CD8-positive, alpha-beta memory T cell (primary cell): ENCODE data around the gene ZNF394. TPM values are rescaled to one million over a fixed set of nuclear protein-coding genes. Genes with fewer than 3 reads are reported as not detected.

ENCODE experiments used
- CTCF ChIA-PET: fragments of 350-600 bp; sonication (Branson Sonifier 250); formaldehyde crosslinking; loops from one replicate; lab custom pipeline; 2021; ENCODE audit warnings: antibody characterized with exemption; lab: Charles Lee
- POLR2A ChIA-PET: fragments of 350-600 bp; sonication (Branson Sonifier 250); formaldehyde crosslinking; loops from one replicate; lab custom pipeline; 2021; ENCODE audit warnings: antibody characterized with exemption; lab: Charles Lee
- DNase-seq, 5 donors: peaks; one replicate each; pipeline versions ENCODE4 v3.0.0 to v3.0.0-alpha.2; 2020 to 2022; ENCODE audit warnings: mixed read lengths in 1 of 5
- H3K27ac ChIP-seq: one replicate; pipeline ENCODE4 v1.7.0; 2013; ENCODE audit warnings: low read depth, mild to moderate bottlenecking, low read length, moderate library complexity
- H3K27me3 ChIP-seq: 2 replicates; pipeline ENCODE4 v1.7.0; 2013; ENCODE audit warnings: low read length, mild to moderate bottlenecking; ENCODE audit not compliant: insufficient read depth, poor library complexity, severe bottlenecking
- H3K36me3 ChIP-seq: 2 replicates; pipeline ENCODE4 v1.7.0; 2013; ENCODE audit warnings: mild to moderate bottlenecking, low read length, moderate library complexity; ENCODE audit not compliant: insufficient read depth
- H3K4me1 ChIP-seq: 2 replicates; pipeline ENCODE4 v1.7.0; 2013; ENCODE audit warnings: mild to moderate bottlenecking, low read length, moderate library complexity; ENCODE audit not compliant: insufficient read depth
- H3K4me3 ChIP-seq: 2 replicates; pipeline ENCODE4 v1.7.0; 2013; ENCODE audit warnings: mild to moderate bottlenecking, low read length
- H3K9me3 ChIP-seq: 2 replicates; pipeline ENCODE4 v1.7.0; 2013; ENCODE audit warnings: mild to moderate bottlenecking, low read length
- H3K27ac Mint-ChIP-seq, 8 donors: one replicate each; pipeline ENCODE4 v1.8.0; 2020 to 2021; ENCODE audit warnings: mixed read lengths in 8 of 8, mild to moderate bottlenecking in 6 of 8, inconsistent platforms in 3 of 8, moderate library complexity in 3 of 8
- H3K27me3 Mint-ChIP-seq, 2 donors: one replicate each; pipeline ENCODE4 v1.8.0; 2020 to 2021; ENCODE audit warnings: mixed read lengths in 2 of 2, mild to moderate bottlenecking in 1 of 2, moderate library complexity in 1 of 2
- H3K36me3 Mint-ChIP-seq, 3 donors: one replicate each; pipeline ENCODE4 v1.8.0; 2020 to 2021; ENCODE audit warnings: mixed read lengths in 3 of 3, inconsistent platforms in 1 of 3, mild to moderate bottlenecking in 1 of 3
- H3K4me1 Mint-ChIP-seq, 3 donors: one replicate each; pipeline ENCODE4 v1.8.0; 2020 to 2021; ENCODE audit warnings: mixed read lengths in 3 of 3, inconsistent platforms in 1 of 3, mild to moderate bottlenecking in 1 of 3
- H3K4me3 Mint-ChIP-seq, 7 donors: one replicate each; pipeline ENCODE4 v1.8.0; 2020 to 2021; ENCODE audit warnings: mixed read lengths in 7 of 7, mild to moderate bottlenecking in 6 of 7, moderate library complexity in 4 of 7, inconsistent platforms in 2 of 7
- H3K9me3 Mint-ChIP-seq, 5 donors: one replicate each; pipeline ENCODE4 v1.8.0; 2020 to 2022; ENCODE audit warnings: mixed read lengths in 5 of 5, mild to moderate bottlenecking in 3 of 5, moderate library complexity in 2 of 5, inconsistent platforms in 1 of 5
- polyA plus RNA-seq: library from polyadenylated mRNA; unstranded; fragments of 300-500 nt; fragmentation: Illumina TruSeq; gene quantifications from one replicate; pipeline ENCODE4 v1.2.3, GENCODE V29; 2021
- total RNA-seq, 2 experiments: library from RNA; stranded (reverse); gene quantifications; one replicate each; pipeline ENCODE4 v1.2.3, GENCODE V29; 2021

The ZNF394 gene
- total and polyA plus RNA-seq, 3 experiments from 2014 or later, result 34.1 to 65.6 (median 35.0) TPM

- Histone ChIP-seq H3K27me3 (no peaks in the 10 kb centered on the region), H3K36me3 (peaks cover 36% of the 10 kb centered on the region), H3K9me3 (no peaks in the 10 kb centered on the region), H3K4me3 (no peak overlapping the region), H3K4me1 (no peaks in the 10 kb centered on the region), H3K27ac (no peak overlapping the region)
- ChIA-PET CTCF (interaction anchor here (1.5 kb wide), 2 partner anchors 10 to 23 kb away, joined by 3 to 6 read pairs; partner anchors contain the start of genes CPSF4 and PTCD1), POLR2A (no interaction called here)
- Mint-ChIP-seq H3K36me3 (peaks cover 0 to 85% (median 3%) of the 10 kb centered on the region in 3 donors), H3K27ac (peak overlapping the region in 1 of 8 donors; percentile 33), H3K27me3 (no peaks in the 10 kb centered on the region), H3K4me3 (no peak overlapping the region), H3K9me3 (no peaks in the 10 kb centered on the region), H3K4me1 (peaks cover 0 to 4% (median 2%) of the 10 kb centered on the region in 3 donors)
- DNase-seq, result no peak
Measured at GRCh38 chr7:99448855-99449254, 51.2 kb downstream of the ZNF394 start.

GRCh38 chr7:99447943-99448342, 52.1 kb downstream of the ZNF394 start:
- no peak overlapping the region for H3K27ac Mint-ChIP-seq
- no peaks in the 10 kb centered on the region for H3K9me3 Mint-ChIP-seq
- Histone ChIP-seq H3K27me3 (no peaks in the 10 kb centered on the region), H3K9me3 (no peaks in the 10 kb centered on the region), H3K4me1 (no peaks in the 10 kb centered on the region), H3K36me3 (peaks cover 36% of the 10 kb centered on the region), H3K27ac (no peak overlapping the region), H3K4me3 (no peak overlapping the region)
- no peak overlapping the region for H3K4me3 Mint-ChIP-seq
- H3K36me3 Mint-ChIP-seq, result peaks cover 0 to 83% (median 3%) of the 10 kb centered on the region in 3 donors
- no peak for DNase-seq
- no peaks in the 10 kb centered on the region for H3K27me3 Mint-ChIP-seq
- ChIA-PET POLR2A (no interaction called here), CTCF (interaction anchor here (0.7 to 1.5 kb wide), 3 partner anchors 9 to 219 kb away, joined by 3 to 6 read pairs (median 3); partner anchors contain the start of genes CPSF4 and PTCD1)
- peaks cover 5 to 8% (median 5%) of the 10 kb centered on the region in 3 donors for H3K4me1 Mint-ChIP-seq

GRCh38 chr7:99446096-99446495, 54.0 kb downstream of the ZNF394 start:
- Histone ChIP-seq H3K4me1 (no peaks in the 10 kb centered on the region), H3K4me3 (no peak overlapping the region), H3K9me3 (no peaks in the 10 kb centered on the region), H3K27me3 (no peaks in the 10 kb centered on the region), H3K36me3 (peaks cover 32% of the 10 kb centered on the region), H3K27ac (no peak overlapping the region)
- ChIA-PET CTCF (no interaction called here), POLR2A (interaction anchor here (0.6 kb wide), 1 partner anchor 32 kb away, joined by 3 read pairs; no protein-coding TSS in a partner anchor)
- H3K4me1 Mint-ChIP-seq, result peaks cover 12 to 17% (median 14%) of the 10 kb centered on the region in 3 donors
- peak overlapping the region in 2 of 8 donors; percentile 13 to 72 for H3K27ac Mint-ChIP-seq
- peaks cover 0 to 77% (median 5%) of the 10 kb centered on the region in 3 donors for H3K36me3 Mint-ChIP-seq
- H3K4me3 Mint-ChIP-seq, result no peak overlapping the region
- H3K9me3 Mint-ChIP-seq, result no peaks in the 10 kb centered on the region
- H3K27me3 Mint-ChIP-seq, result no peaks in the 10 kb centered on the region
- no peak for DNase-seq

Other genes with a start within 250 kb of the ZNF394 start
- gene MYH16, start 227.4 kb downstream of the ZNF394 start, total RNA-seq, result not detected
- not detected for gene MYH16, start 227.4 kb downstream of the ZNF394 start, polyA plus RNA-seq
- 10 to 100 TPM; 86.5 to 86.6 TPM for gene ARPC1A, start 174.4 kb downstream of the ZNF394 start, total RNA-seq
- gene ARPC1A, start 174.4 kb downstream of the ZNF394 start, polyA plus RNA-seq, result 74.7 TPM
- gene ARPC1B, start 125.6 kb downstream of the ZNF394 start, total RNA-seq, result 100 to 1,000 TPM; 238 to 258 TPM
- gene ARPC1B, start 125.6 kb downstream of the ZNF394 start, polyA plus RNA-seq, result 821 TPM
- 100 to 1,000 TPM; 198 to 210 TPM for gene PDAP1, start 91.7 kb downstream of the ZNF394 start, total RNA-seq
- gene PDAP1, start 91.7 kb downstream of the ZNF394 start, polyA plus RNA-seq, result 32.8 TPM
- gene BUD31, start 91.3 kb downstream of the ZNF394 start, total RNA-seq, result 100 to 1,000 TPM; 185 to 188 TPM
- gene BUD31, start 91.3 kb downstream of the ZNF394 start, polyA plus RNA-seq, result 176 TPM
- 10 to 100 TPM in 1 of 2 experiments, 1 to 10 TPM in 1; 8.4 to 11.4 TPM for gene PTCD1, start 61.5 kb downstream of the ZNF394 start, total RNA-seq
- gene PTCD1, start 61.5 kb downstream of the ZNF394 start, polyA plus RNA-seq, result 4.5 TPM
- 10 to 100 TPM; 58.7 to 66.6 TPM for gene CPSF4, start 61.3 kb downstream of the ZNF394 start, total RNA-seq
- 22.7 TPM for gene CPSF4, start 61.3 kb downstream of the ZNF394 start, polyA plus RNA-seq
- 100 to 1,000 TPM; 438 to 456 TPM for gene ATP5MF, start 34.1 kb downstream of the ZNF394 start, total RNA-seq
- gene ATP5MF, start 34.1 kb downstream of the ZNF394 start, polyA plus RNA-seq, result 439 TPM
- gene ZNF789, start 27.4 kb downstream of the ZNF394 start, total RNA-seq, result 10 to 100 TPM; 12.3 to 12.5 TPM
- 6.1 TPM for gene ZNF789, start 27.4 kb downstream of the ZNF394 start, polyA plus RNA-seq
- 1 to 10 TPM; 8.4 TPM for gene ZKSCAN5, start 4.4 kb upstream of the ZNF394 start, total RNA-seq
- gene ZKSCAN5, start 4.4 kb upstream of the ZNF394 start, polyA plus RNA-seq, result 5.0 TPM
- 1 to 10 TPM; 7.9 to 8.4 TPM for gene FAM200A, start 51.8 kb upstream of the ZNF394 start, total RNA-seq
- gene FAM200A, start 51.8 kb upstream of the ZNF394 start, polyA plus RNA-seq, result 7.6 TPM
- 10 to 100 TPM; 55.8 to 58.2 TPM for gene ZNF655, start 58.4 kb upstream of the ZNF394 start, total RNA-seq
- gene ZNF655, start 58.4 kb upstream of the ZNF394 start, polyA plus RNA-seq, result 91.6 TPM
- under 1 TPM; 0.55 to 0.70 TPM for gene TMEM225B, start 98.0 kb upstream of the ZNF394 start, total RNA-seq
- gene TMEM225B, start 98.0 kb upstream of the ZNF394 start, polyA plus RNA-seq, result 1.5 TPM
- 10 to 100 TPM; 26.6 to 27.8 TPM for gene ZSCAN25, start 116.7 kb upstream of the ZNF394 start, total RNA-seq
- 13.0 TPM for gene ZSCAN25, start 116.7 kb upstream of the ZNF394 start, polyA plus RNA-seq
- gene CYP3A5, start 179.7 kb upstream of the ZNF394 start, total RNA-seq, result not detected
- 0.16 TPM for gene CYP3A5, start 179.7 kb upstream of the ZNF394 start, polyA plus RNA-seq
- not detected for gene CYP3A7, start 234.9 kb upstream of the ZNF394 start, total RNA-seq
- not detected for gene CYP3A7, start 234.9 kb upstream of the ZNF394 start, polyA plus RNA-seq